Uterus (tissue), 2 donors: ENCODE measurements around the gene SMIM27.

Experiments used
- CTCF ChIP-seq, 4 experiments: fragments of 200-600 bp in 2 of 4; fragments of 450-650 bp in 2 of 4; sonication (generic) in 2 of 4; IDR thresholded peaks; one replicate each; pipeline ENCODE4 v1.5.1; 2016 to 2019; ENCODE audit warnings: antibody characterized with exemption in 4 of 4, mild to moderate bottlenecking in 2 of 4, moderate library complexity in 1 of 4
- POLR2A ChIP-seq, 2 donors: fragments of 450-650 bp; IDR thresholded peaks; one replicate each; pipeline ENCODE4 v1.6.1; 2016; ENCODE audit warnings: antibody characterized with exemption in 2 of 2, mild to moderate bottlenecking in 1 of 2, moderate library complexity in 1 of 2

DNA sequence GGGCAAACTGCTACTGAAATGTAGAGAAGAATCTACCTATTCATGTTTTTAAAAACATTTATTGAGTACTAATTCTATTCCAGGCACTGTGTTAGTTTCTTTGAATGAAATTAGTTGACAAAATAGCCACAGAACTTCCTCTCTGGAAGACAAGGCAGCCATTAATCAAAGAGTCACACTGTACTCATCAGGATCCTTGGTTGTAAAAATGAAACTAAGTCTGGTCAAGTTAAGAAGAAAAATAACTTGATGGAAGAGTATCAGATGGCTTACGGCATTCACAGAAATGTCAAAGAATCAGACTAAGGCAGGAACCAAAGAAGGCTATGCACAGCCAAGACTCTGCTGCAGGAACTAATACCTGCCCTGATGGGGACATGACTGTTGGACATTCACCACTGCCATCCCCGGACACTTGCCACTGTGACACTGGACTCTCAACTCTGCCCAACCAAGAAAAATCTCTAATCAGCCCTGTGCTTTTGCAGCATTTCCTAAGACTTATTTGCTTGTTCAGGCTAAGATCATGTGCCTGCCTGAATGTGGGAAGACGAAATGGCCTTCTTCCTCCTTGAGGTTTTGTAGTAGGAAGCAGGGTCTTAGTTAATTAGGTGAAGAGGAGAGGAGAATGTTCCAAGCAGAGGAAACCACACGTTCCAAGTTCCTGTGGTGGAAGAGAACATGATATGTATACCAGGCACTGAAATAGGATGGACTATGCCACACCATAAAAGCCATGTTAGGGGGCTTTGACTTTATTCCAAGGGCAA is 44.2 kb downstream of the SMIM27 start:
- TF ChIP-seq CTCF (IDR thresholded peaks at IDR 0.05) = no peak
- TF ChIP-seq POLR2A (IDR thresholded peaks at IDR 0.05) = no peak
